Breast epithelium (tissue), 3 donors: ENCODE results near the gene NDUFA7. TPM values are rescaled to one million over a fixed set of nuclear protein-coding genes. Genes with fewer than 3 reads are reported as not detected.

ENCODE experiments used
- total RNA-seq, 3 donors: library from RNA; depleted of rRNA; stranded (reverse); fragments of >200 nt; gene quantifications; one replicate each; pipeline ENCODE4 v1.1.0, GENCODE V29; 2016

The NDUFA7 gene
- total RNA-seq, 3 donors from 2014 or later = 23.2 to 27.5 (median 25.8) TPM

Other genes with a start within 250 kb of the NDUFA7 start
- gene FBN3, start 171.8 kb downstream of the NDUFA7 start, total RNA-seq = 1 to 10 TPM in 1 of 3 donors, under 1 TPM in 1, not detected in 1; 0.66 to 7.9 TPM
- gene CERS4, start 112.0 kb downstream of the NDUFA7 start, total RNA-seq = 100 to 1,000 TPM in 1 of 3 donors, 10 to 100 TPM in 2; 26.4 to 141 (median 64.1) TPM
- 10 to 100 TPM; 26.9 to 98.6 (median 30.9) TPM for gene CD320, start 13.0 kb downstream of the NDUFA7 start, total RNA-seq
- gene RPS28, start 121 bp upstream of the NDUFA7 start, total RNA-seq = 1,000 to 10,000 TPM in 1 of 3 donors, 100 to 1,000 TPM in 2; 676 to 1,337 (median 789) TPM
- gene KANK3, start 21.9 kb upstream of the NDUFA7 start, total RNA-seq = 10 to 100 TPM in 1 of 3 donors, 1 to 10 TPM in 2; 5.6 to 26.2 (median 7.8) TPM
- gene ANGPTL4, start 42.8 kb upstream of the NDUFA7 start, total RNA-seq = 100 to 1,000 TPM in 2 of 3 donors, 10 to 100 TPM in 1; 90.9 to 186 (median 118) TPM
- 10 to 100 TPM; 39.5 to 57.7 (median 41.3) TPM for gene RAB11B, start 69.0 kb upstream of the NDUFA7 start, total RNA-seq
- 100 to 1,000 TPM; 126 to 224 (median 132) TPM for gene MARCHF2, start 91.9 kb upstream of the NDUFA7 start, total RNA-seq
- gene HNRNPM, start 123.6 kb upstream of the NDUFA7 start, total RNA-seq = 100 to 1,000 TPM in 2 of 3 donors, 10 to 100 TPM in 1; 84.8 to 153 (median 116) TPM
- gene PRAM1, start 181.3 kb upstream of the NDUFA7 start, total RNA-seq = under 1 TPM; 0.16 to 0.73 (median 0.33) TPM
- 10 to 100 TPM in 1 of 3 donors, 1 to 10 TPM in 2; 7.4 to 13.5 (median 7.5) TPM for gene ZNF414, start 192.8 kb upstream of the NDUFA7 start, total RNA-seq